Effector memory CD4-positive, alpha-beta T cell (primary cell): Measurements from ENCODE around the gene CARD18.
"Not testable (repeated sequence)": the region's sequence is repeated elsewhere in the genome, so short reads cannot be mapped to it uniquely, and the experiment has no call there.

ENCODE experiments used
- DNase-seq, 3 donors: peaks; one replicate each; pipeline ENCODE4 v3.0.0-alpha.2; 2020
- H3K27ac ChIP-seq: 2 replicates; pipeline ENCODE4 v1.7.0; 2013; ENCODE audit warnings: mild to moderate bottlenecking, low read length, moderate library complexity; ENCODE audit not compliant: insufficient read depth, poor library complexity, severe bottlenecking
- H3K27me3 ChIP-seq: replicated peaks from 2 replicates; pipeline ENCODE4 v1.7.0; 2013; ENCODE audit warnings: mild to moderate bottlenecking, low read length; ENCODE audit not compliant: insufficient read depth, control insufficient read depth, poor library complexity, severe bottlenecking
- H3K36me3 ChIP-seq: 2 replicates; pipeline ENCODE4 v1.7.0; 2013; ENCODE audit warnings: mild to moderate bottlenecking, low read length, moderate library complexity; ENCODE audit not compliant: control insufficient read depth, insufficient read depth
- H3K4me1 ChIP-seq: 2 replicates; pipeline ENCODE4 v1.7.0; 2013; ENCODE audit warnings: low read length, mild to moderate bottlenecking; ENCODE audit not compliant: control insufficient read depth, insufficient read depth, poor library complexity, severe bottlenecking
- H3K4me3 ChIP-seq: 2 replicates; pipeline ENCODE4 v1.7.0; 2013; ENCODE audit warnings: low read length, low read depth, mild to moderate bottlenecking; ENCODE audit not compliant: insufficient read depth, poor library complexity, severe bottlenecking
- H3K9me3 ChIP-seq: 2 replicates; pipeline ENCODE4 v1.7.0; 2013; ENCODE audit warnings: mild to moderate bottlenecking, low read length, moderate library complexity; ENCODE audit not compliant: control insufficient read depth

Gene CARD18

DNA sequence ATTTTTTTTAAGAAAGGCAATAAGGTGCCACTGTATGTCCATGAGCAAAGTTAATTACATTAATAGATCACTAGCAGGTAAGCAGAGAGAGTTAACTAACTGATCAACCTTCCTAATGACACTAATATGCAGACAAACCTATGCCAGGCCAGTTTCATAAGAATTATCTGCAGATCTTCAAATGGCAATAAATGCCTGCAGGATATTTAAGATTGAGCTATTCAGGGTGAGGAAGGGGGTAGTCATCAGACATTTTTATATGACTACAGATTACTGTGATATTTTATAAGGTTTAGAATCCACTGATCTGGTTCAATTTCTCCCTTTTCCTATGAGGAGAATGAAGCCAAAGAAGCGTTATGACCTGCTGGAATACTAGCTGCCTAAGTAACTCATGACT lies 30.2 kb downstream of the CARD18 start:
- no peak overlapping the region for H3K4me3 ChIP-seq
- H3K9me3 ChIP-seq: no peaks in the 10 kb centered on the region
- H3K27me3 ChIP-seq: no peaks in the 10 kb centered on the region
- DNase-seq: no peak
- H3K4me1 ChIP-seq: no peaks in the 10 kb centered on the region
- H3K27ac ChIP-seq: no peak overlapping the region
- no peaks in the 10 kb centered on the region for H3K36me3 ChIP-seq

GRCh38 chr11:105108247-105108646 lies 31.3 kb downstream of the CARD18 start:
- H3K36me3 ChIP-seq: no peaks in the 10 kb centered on the region
- no peaks in the 10 kb centered on the region for H3K27me3 ChIP-seq
- DNase-seq: no peak
- no peaks in the 10 kb centered on the region for H3K4me1 ChIP-seq
- H3K27ac ChIP-seq: no peak overlapping the region
- no peaks in the 10 kb centered on the region for H3K9me3 ChIP-seq
- no peak overlapping the region for H3K4me3 ChIP-seq

DNA sequence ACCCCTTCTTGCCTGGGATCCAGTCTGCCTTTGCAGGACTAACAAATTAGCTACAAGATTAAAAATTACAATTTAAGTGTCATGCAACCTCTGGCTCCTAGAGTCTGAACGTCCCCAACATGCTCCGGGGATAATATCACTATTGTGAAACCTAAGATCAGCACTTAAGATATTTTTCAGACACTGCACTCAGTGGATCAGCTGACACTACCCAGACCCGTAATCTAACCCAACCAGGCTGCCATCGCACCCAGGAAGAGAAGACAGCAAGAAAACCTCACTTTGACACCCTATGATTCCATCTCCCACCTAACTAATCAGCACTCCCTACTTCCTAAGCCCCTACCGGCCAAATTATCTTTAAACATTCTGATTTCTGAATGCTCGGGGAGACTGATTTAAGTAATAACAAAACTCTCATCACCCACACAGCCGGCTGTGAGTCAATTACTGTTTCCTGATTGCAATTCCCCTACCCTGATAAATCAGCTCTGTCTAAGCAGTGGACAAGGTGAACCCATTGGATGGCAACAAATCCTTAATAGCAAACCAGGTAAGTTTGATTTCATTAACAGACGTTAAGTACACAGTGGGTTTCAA lies 32.2 kb downstream of the CARD18 start:
- DNase-seq, H3K4me3 ChIP-seq, H3K4me1 ChIP-seq, H3K27me3 ChIP-seq, H3K9me3 ChIP-seq, H3K27ac ChIP-seq, H3K36me3 ChIP-seq: not testable (repeated sequence)

DNA sequence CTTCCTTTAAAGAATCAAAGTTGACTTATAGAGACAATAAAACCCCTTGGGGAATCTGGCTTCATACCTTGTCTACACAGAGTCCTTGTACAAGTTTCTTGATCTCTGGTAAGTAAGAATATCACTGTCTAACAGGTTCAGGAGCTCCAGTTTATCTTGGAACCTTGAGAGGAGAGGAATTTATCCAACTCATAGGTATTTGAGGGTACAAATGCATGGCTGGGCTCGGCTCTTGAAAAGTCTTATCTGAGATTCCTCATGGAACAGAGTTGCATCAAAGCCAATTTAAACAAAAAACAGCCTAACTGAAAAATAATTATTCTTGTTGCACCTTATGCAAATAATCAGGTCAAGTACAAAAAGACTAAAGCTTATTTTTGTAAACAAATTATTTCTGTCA lies 33.4 kb downstream of the CARD18 start:
- H3K27ac ChIP-seq: no peak overlapping the region
- H3K4me1 ChIP-seq: no peaks in the 10 kb centered on the region
- H3K36me3 ChIP-seq: no peaks in the 10 kb centered on the region
- H3K9me3 ChIP-seq: no peaks in the 10 kb centered on the region
- no peak overlapping the region for H3K4me3 ChIP-seq
- H3K27me3 ChIP-seq: no peaks in the 10 kb centered on the region
- no peak for DNase-seq

DNA sequence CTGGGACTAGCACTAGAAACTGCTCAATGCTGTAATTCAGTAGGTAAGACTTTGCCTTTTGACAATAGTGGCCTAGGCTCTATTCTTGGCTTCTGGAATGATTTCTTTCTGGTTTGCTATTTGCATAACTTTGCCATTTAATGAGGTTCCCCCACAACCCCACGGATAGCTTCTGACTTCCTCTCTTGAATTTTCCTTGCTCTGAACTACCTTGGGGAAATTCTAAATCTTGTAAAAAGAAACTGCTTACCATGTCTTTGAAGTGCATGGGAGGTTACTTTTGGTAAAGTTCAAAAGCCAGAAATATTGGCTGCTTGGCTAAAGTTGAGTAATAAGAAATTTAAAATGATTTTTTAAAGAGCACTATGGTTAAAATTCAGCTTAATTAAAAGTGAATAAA lies 35.3 kb downstream of the CARD18 start:
- no peaks in the 10 kb centered on the region for H3K27me3 ChIP-seq
- H3K27ac ChIP-seq: no peak overlapping the region
- H3K4me3 ChIP-seq: no peak overlapping the region
- no peaks in the 10 kb centered on the region for H3K9me3 ChIP-seq
- no peak for DNase-seq
- H3K36me3 ChIP-seq: no peaks in the 10 kb centered on the region
- H3K4me1 ChIP-seq: peaks cover 7% of the 10 kb centered on the region

DNA sequence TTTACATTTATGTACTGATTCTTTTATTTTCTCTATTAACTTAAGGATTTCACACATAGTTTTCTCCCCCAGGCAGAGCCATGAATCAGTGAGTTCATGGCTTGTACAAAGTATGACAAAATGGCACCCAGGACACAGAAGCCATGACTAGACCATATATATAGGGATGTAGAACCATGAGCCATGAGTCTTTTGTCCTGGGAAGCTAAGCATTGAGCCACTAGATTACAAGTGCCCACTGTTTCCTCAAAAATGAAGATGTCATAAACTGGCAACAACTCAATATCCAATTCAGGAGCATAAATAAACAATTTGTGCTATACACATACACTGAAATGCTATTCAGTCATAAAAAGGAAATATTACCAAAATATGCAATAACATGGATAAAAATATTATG lies 36.2 kb downstream of the CARD18 start:
- Histone ChIP-seq H3K27me3 (no peaks in the 10 kb centered on the region), H3K4me1 (peaks cover 10% of the 10 kb centered on the region), H3K9me3 (no peaks in the 10 kb centered on the region), H3K27ac (no peak overlapping the region), H3K36me3 (no peaks in the 10 kb centered on the region), H3K4me3 (no peak overlapping the region)
- DNase-seq: no peak

- not testable (repeated sequence) for H3K4me3 ChIP-seq, H3K4me1 ChIP-seq, H3K27me3 ChIP-seq, H3K36me3 ChIP-seq, H3K27ac ChIP-seq, DNase-seq, H3K9me3 ChIP-seq
Observed at GRCh38 chr11:105102079-105102581, 37.4 kb downstream of the CARD18 start.

- Histone ChIP-seq H3K4me1 (peaks cover 10% of the 10 kb centered on the region), H3K27ac (peak overlapping the region; percentile 31), H3K9me3 (no peaks in the 10 kb centered on the region), H3K36me3 (no peaks in the 10 kb centered on the region), H3K27me3 (no peaks in the 10 kb centered on the region), H3K4me3 (peak overlapping the region; percentile 2)
- no peak for DNase-seq
Observed at GRCh38 chr11:105100981-105101630, 38.5 kb downstream of the CARD18 start.

DNA sequence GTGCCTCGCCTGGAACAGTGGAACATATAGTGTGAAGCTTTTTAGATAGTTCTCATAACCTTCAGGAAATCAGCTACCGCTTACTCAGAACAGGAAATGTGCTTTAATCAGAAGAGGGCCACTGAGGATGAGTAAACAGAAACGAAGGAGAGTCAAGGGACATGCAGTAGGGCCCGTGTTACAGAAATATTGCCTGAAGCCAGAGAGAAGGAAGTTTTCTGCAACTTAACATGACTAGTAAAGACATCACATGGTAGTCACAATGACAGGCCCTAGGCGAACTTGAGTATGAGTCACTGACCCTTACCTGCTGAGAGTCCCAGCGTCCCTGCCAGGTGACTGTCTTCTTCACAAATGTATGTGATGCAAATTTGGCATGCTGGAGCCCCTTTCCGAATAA lies 39.4 kb downstream of the CARD18 start:
- no peaks in the 10 kb centered on the region for H3K9me3 ChIP-seq
- DNase-seq: peak in 2 of 3 donors; percentile 0 to 6
- H3K4me1 ChIP-seq: peaks cover 10% of the 10 kb centered on the region
- peak overlapping the region; percentile 31 for H3K27ac ChIP-seq
- H3K27me3 ChIP-seq: no peaks in the 10 kb centered on the region
- peak overlapping the region; percentile 2 for H3K4me3 ChIP-seq
- H3K36me3 ChIP-seq: no peaks in the 10 kb centered on the region

- H3K4me1 ChIP-seq, DNase-seq, H3K36me3 ChIP-seq, H3K9me3 ChIP-seq, H3K27me3 ChIP-seq: not testable (repeated sequence)
- Histone ChIP-seq H3K27ac (peak overlapping the region; percentile 31), H3K4me3 (peak overlapping the region; percentile 2)
Observed at GRCh38 chr11:105099594-105099993, 40.0 kb downstream of the CARD18 start.
